Hematopoietic multipotent progenitor cell (in vitro differentiated cells): ENCODE data around the gene SNX30. TPM values are rescaled to one million over a fixed set of nuclear protein-coding genes. Genes with fewer than 3 reads are reported as not detected.

Source experiments
- DNase-seq, 3 donors: peaks; one replicate each; pipeline ENCODE4 v3.0.0-alpha.2; 2011 to 2015; ENCODE audit warnings: low read depth in 2 of 3, low spot score in 2 of 3
- total RNA-seq: library from RNA; depleted of rRNA; stranded (reverse); fragments of >200 nt; gene quantifications from one replicate; pipeline ENCODE4 v1.2.3, GENCODE V29; 2012

SNX30 gene
- total RNA-seq, 1 donor: 4.6 TPM

DNA sequence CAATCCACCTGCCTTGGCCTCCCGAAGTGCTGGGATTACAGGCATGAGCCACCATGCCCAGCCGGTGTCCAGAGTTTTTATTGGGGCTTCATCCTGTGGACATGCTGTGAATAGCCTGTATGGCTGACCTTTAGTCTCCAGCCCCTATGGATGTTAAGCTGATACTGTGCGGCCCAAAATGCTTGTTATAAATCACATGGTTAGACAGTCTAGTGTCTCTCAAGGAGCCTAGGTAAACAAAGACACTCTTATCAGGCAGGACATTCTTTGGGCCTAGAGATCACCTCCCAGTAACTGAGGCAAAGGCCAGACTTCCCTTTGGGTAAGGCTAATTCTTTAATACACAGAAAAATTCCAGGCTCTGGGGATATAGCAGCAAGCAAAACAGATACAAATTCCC lies 162.1 kb downstream of the SNX30 start:
- DNase-seq: no peak

DNA sequence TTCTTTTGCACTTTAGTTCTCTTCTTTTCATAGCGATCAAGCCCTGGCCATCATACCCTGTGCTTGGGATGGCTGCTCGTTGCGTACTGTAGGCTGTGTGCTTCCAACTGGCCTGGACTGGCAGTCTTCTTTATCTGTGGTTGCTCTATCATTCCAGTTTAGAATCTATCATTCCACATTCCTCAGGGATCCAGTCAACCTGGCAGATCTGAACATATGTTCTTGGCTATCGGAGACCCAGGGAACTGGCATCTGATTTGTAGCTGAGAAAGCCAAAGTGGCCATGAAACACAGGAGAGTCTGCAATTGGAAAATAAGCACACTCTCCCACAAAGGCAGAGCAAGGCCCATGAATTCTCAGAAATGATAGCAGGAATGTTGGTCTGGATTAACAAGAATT lies 162.8 kb downstream of the SNX30 start:
- no peak for DNase-seq

DNA sequence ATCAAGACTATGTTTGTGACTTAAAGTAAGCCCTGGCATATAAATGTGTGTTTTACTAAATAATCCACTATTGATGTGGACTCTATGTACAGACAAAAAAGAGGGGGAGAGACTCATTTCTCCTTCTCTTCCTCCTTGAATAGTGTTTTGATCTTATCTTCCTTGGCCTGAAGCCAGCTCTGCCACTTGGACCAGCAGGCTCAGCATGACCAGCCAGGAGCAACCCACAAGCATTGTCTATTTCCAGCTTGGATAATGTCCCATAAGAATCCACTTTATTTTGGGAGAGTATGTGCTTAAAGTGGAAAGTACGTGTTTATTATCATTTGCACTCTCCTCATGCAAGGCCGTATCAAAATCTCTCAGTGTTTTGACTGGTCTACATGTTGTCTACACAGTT lies 164.0 kb downstream of the SNX30 start:
- DNase-seq: no peak

DNA sequence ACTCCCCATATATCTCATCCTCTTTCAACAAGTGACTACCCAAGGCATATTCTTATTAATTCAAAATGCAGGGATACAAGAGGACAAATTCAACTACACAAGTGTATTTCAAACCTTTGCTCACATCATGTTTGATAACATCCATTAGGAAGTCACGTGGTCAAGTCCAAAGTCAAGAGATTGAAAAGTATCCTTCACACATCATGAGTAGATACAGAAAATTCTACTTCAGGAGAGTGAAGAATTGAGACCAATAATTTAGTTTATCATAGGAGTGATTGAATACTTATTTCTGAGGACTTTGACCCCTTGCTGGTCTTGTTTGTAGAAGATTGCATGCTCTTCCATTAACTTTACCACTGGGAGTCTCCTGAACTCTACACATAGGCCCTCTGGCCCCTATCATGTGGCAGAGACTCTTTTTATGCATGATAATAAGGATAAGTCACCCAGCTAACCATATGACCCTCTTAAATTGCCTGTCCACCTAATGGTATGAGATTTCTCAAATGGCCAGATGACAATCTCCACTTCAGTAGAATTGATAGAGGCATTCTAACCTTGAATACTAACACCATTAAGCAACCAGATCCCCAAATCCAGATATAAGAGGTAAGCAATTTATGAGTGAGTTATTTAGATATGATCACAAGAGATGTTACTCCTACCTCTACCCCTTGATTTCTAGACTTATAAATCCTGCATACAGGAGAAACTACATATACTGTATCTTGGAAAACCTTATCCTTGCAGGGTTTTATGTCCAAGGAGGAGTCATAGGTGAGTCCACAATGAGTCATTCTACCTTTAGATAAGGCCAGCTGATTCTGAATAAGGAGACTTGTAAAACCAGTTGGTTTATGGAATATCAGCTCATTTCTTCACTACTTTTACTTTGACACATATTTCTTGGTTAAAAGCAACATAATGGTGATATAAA lies 166.8 kb downstream of the SNX30 start:
- no peak for DNase-seq

DNA sequence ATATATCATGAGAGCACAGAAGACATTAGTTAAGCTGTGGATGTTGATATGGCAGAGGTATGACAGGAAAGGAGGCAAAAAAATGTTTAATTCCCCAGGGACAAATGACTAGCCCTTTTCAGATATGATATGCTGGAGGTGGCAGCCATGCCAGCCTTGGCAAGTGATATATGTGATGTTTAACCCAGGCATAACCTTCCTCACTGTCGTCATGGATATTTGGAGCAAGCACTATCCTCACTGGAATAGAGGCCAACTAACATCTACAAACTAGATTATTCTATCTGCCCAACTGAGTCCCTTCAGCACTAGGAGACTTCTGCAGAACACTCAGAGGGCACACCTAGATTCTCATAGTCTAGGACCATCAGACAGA lies 167.4 kb downstream of the SNX30 start:
- no peak for DNase-seq

DNA sequence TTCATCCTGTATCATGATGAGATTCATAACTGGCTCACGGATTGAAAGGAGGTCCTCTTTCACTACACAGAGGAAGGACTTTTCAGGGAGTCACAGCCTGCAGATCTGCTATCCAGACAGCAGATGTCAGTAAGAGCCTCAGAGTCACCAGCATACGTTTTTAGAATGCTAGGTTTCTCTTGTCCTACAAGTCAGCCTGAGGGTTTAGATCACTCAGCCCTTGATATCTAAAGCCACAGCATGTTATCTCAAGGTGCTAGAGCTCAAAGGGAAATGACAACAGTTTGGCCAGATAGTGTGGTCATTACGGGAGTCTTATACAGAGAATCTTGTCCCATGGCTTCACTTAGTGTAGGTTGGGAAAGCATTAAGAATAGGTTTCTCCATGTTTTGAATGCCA lies 171.0 kb downstream of the SNX30 start:
- peak in 2 of 3 donors; percentile 41 to 70 for DNase-seq

Other genes with a start within 250 kb of the SNX30 start
- gene INIP, start 32.6 kb upstream of the SNX30 start, total RNA-seq: 6.7 TPM
- under 0.01 TPM for gene SLC46A2, start 140.1 kb downstream of the SNX30 start, total RNA-seq